GM21528 (cell line): ENCODE results near the gene GPR50.

ENCODE experiments used
- ATAC-seq: cut with Tn5 transposase; IDR thresholded peaks from one replicate; pipeline ENCODE4 v1.9.1; 2021; ENCODE audit warnings: mild to moderate bottlenecking, moderate library complexity; ENCODE audit not compliant: unreplicated experiment, low FRiP score

Gene GPR50

GRCh38 chrX:151225843-151226242 lies 49.5 kb downstream of the GPR50 start:
- ATAC-seq = no peak

- no peak for ATAC-seq
These were observed 50.6 kb downstream of the GPR50 start for GRCh38 chrX:151226941-151227340.

- no peak for ATAC-seq
These were observed 51.2 kb downstream of the GPR50 start for GRCh38 chrX:151227627-151228026.

DNA sequence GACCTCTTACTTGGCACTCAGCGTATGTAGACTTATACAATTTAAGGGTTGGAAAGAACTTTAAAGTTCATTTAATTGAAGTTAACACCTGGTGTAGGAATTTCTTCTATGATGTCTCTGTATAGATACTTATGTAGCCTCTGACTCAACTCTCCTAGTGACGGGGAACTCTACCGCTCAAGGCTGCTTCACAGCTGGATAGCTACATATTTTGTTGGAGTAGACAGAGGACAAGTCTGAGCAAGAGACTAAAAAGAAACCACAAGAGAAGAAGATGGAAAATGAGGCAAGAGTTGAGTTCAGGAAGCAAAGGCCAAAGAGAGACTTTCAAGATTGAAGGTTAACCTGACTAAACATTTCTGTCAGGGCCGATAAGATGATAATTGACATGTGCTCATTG lies 52.6 kb downstream of the GPR50 start:
- no peak for ATAC-seq
